Muscle of leg (tissue), 11 donors: ENCODE data around the gene NSUN7. TPM values are rescaled to one million over a fixed set of nuclear protein-coding genes. Genes with fewer than 3 reads are reported as not detected.
"Not testable (repeated sequence)": the region's sequence is repeated elsewhere in the genome, so short reads cannot be mapped to it uniquely, and the experiment has no call there.

Source experiments
- DNase-seq: peaks from one replicate; pipeline ENCODE4 v3.0.0; 2013
- H3K27ac ChIP-seq: one replicate; pipeline ENCODE4 v1.5.1; 2013; ENCODE audit warnings: mild to moderate bottlenecking, low read length, control low read depth
- H3K27me3 ChIP-seq: one replicate; pipeline ENCODE4 v1.6.1; 2013; ENCODE audit warnings: low read length; ENCODE audit not compliant: control insufficient read depth, insufficient read depth
- H3K36me3 ChIP-seq: one replicate; pipeline ENCODE4 v1.6.1; 2013; ENCODE audit warnings: low read length; ENCODE audit not compliant: control insufficient read depth, insufficient read depth
- H3K4me1 ChIP-seq: one replicate; pipeline ENCODE4 v1.6.1; 2013; ENCODE audit warnings: low read length; ENCODE audit not compliant: control insufficient read depth, insufficient read depth
- H3K4me3 ChIP-seq: one replicate; pipeline ENCODE4 v1.5.1; 2013; ENCODE audit warnings: low read length, control low read depth
- H3K9me3 ChIP-seq: replicated peaks from 2 replicates; pipeline ENCODE4 v1.6.1; 2013; ENCODE audit warnings: low read depth, low read length; ENCODE audit not compliant: control insufficient read depth
- WGBS: methylation state at CpG from one replicate; pipeline ENCODE4 v1.1.5; 2013; ENCODE audit warnings: missing lambda C conversion rate; ENCODE audit not compliant: insufficient coverage; 5-methylcytosine and 5-hydroxymethylcytosine counted together
- polyA plus RNA-seq, 8 donors: library from polyadenylated mRNA; unstranded; fragments of 120-200 nt; gene quantifications; one replicate each; pipeline versions ENCODE4 v1.2.1 to v1.2.3, GENCODE V29; 2013; ENCODE audit warnings: inconsistent platforms in 1 of 8, low replicate concordance in 1 of 8; ENCODE audit not compliant: insufficient read length in 8 of 8, insufficient read depth in 1 of 8
- total RNA-seq: library from RNA; stranded (reverse); fragments of 120-200 nt; gene quantifications from one replicate; pipeline ENCODE4 v1.2.4, GENCODE V29; 2013

NSUN7 gene
- total and polyA plus RNA-seq, 9 donors: 0.25 to 2.0 (median 0.84) TPM

DNA sequence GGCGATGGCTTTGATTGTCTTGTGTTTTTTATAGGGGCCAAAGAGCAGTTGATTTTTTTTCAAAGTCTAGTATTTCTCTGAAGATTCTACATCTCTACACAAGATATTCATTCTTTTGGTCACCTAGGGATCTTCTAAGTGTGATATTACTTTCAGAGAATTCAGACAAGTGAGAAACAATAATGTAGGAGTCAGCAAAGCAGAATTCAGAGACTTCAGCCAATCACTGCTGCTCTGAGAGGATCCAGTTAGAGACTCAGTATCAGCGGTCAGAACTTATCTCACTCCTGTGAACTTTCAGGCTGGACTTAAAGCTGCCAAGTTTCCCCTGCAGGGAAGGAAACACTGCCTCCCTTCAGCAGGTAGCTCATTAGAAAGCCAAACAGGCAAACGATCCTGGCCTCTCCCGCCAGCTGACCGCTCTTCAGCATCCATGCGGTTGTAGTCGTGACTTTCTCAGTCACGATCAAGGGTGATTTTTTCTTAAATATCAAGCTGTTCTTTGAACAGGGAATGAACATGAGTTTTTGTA is 59.2 kb downstream of the NSUN7 start:
- DNase-seq: no peak
- peaks cover 6% of the 10 kb centered on the region for H3K36me3 ChIP-seq
- no peaks in the 10 kb centered on the region for H3K4me1 ChIP-seq
- 69% methylated on average over 7 of the region's 8 CpGs for WGBS
- no peak overlapping the region for H3K27ac ChIP-seq
- no peaks in the 10 kb centered on the region for H3K9me3 ChIP-seq
- no peaks in the 10 kb centered on the region for H3K27me3 ChIP-seq
- H3K4me3 ChIP-seq: no peak overlapping the region

DNA sequence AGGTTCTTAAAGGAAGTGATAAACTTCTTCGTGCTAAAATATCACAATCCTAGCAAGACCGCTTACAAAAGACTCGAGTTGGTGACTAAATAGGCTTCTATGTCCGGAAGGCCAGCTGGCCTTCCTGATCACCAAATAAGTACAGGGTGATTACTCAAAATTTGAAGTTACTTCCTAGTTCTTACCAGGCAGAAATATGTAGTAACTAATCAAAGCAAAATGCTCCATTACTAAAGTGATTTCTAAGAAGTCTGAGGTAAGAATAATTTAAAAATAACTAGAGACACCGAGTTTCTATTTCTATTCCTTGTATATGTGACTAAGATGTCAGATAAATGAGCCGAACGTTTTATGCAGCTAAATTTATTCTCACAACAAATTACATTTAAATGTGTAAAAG is 62.2 kb downstream of the NSUN7 start:
- Histone ChIP-seq H3K4me3 (no peak overlapping the region), H3K27me3 (no peaks in the 10 kb centered on the region), H3K4me1 (no peaks in the 10 kb centered on the region), H3K36me3 (peaks cover 21% of the 10 kb centered on the region), H3K9me3 (no peaks in the 10 kb centered on the region), H3K27ac (no peak overlapping the region)
- no CpG with 5 or more reads among the region's 7 CpGs for WGBS
- peak; percentile 18 for DNase-seq

DNA sequence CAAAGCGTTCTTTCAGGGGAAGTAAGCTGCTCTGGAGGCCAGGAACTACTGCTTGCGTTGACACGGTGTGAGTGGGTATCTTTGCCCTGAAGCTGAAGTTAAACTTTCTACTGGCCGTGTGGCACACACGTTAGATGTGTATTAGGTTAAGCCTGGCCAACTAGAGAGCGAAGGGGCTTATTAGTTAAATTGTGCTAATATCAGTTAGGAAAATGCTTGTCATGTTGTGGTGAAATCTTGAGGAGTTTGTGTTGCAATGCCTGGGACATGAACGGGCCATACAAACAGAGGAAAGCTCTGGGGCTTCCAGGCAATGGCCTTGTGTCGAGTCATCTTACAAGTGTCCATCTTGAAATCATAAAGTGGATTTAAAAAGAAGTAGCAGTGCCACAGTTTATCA is 62.6 kb downstream of the NSUN7 start:
- H3K27me3 ChIP-seq: no peaks in the 10 kb centered on the region
- H3K4me1 ChIP-seq: no peaks in the 10 kb centered on the region
- no peaks in the 10 kb centered on the region for H3K9me3 ChIP-seq
- no peak overlapping the region for H3K4me3 ChIP-seq
- H3K36me3 ChIP-seq: peaks cover 23% of the 10 kb centered on the region
- H3K27ac ChIP-seq: no peak overlapping the region
- no peak for DNase-seq
- WGBS: 93% methylated on average over 7 of the region's 8 CpGs

DNA sequence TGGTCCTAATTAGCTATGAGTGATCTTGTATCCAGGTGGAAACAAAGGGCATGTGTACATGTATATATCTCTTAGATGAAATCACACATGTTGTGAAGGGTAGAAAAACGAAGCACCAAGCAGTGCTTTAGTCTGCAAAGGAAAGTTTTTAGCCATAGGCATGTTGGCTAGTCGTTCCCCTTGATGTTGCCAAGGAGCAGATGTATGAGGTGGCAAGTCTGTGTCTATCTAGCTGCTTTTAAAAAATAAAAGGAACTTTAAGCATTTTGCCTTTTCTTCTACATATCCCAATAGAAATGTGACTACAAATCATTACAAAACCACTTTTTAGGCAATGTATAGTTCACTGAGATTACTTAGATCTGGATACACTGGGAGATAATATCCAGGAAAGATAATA is 63.1 kb downstream of the NSUN7 start:
- no peak overlapping the region for H3K27ac ChIP-seq
- no peak overlapping the region for H3K4me3 ChIP-seq
- peaks cover 24% of the 10 kb centered on the region for H3K36me3 ChIP-seq
- no peak for DNase-seq
- no peaks in the 10 kb centered on the region for H3K9me3 ChIP-seq
- no peaks in the 10 kb centered on the region for H3K4me1 ChIP-seq
- 100% methylated on average over 1 of the region's 2 CpGs for WGBS
- H3K27me3 ChIP-seq: no peaks in the 10 kb centered on the region

DNA sequence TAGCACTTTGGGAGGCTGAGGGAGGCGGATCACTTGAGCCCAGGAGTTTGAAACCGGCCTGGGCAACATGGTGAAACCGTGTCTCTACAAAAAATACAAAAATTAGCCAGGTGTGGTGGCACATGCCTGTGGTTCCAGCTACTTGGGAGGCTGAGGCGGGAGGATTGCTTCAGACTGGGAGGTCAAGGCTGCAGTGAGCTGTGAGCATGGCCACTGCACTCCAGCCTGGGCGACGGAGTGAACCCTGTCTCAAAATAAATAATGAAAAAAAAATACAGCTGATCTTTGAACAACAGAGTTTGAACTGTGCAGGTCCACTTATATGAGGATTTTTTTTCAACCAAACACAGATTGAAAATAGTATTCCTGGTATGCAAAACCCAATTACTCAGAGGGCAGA is 67.4 kb downstream of the NSUN7 start:
- not testable (repeated sequence) for H3K9me3 ChIP-seq, H3K27ac ChIP-seq, DNase-seq, H3K27me3 ChIP-seq, H3K4me1 ChIP-seq, H3K4me3 ChIP-seq
- H3K36me3 ChIP-seq: peaks cover 35% of the 10 kb centered on the region
- WGBS: 90% methylated on average over 4 of the region's 6 CpGs

DNA sequence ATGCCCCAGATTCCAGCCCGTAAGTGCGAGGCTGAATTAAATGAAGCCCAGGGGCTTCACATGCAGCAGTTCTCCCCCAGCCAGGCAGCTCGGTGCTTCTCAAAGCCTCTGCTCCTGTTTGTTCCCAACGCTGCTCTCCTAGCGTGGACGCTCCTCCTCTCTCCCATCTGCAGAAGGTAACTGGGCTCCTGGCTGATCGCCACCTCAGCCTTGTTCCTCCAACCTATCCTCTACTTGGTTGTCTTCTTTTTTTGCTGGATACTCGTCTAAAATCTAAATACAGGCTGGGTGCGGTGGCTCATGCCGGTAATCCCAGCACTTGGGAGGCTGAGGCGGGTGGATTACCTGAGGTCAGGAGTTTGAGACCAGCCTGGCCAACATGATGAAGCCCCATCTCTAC is 70.3 kb downstream of the NSUN7 start:
- Histone ChIP-seq H3K4me1 (no peaks in the 10 kb centered on the region), H3K36me3 (peaks cover 42% of the 10 kb centered on the region), H3K27me3 (no peaks in the 10 kb centered on the region), H3K9me3 (no peaks in the 10 kb centered on the region), H3K27ac (no peak overlapping the region), H3K4me3 (no peak overlapping the region)
- DNase-seq: no peak
- 87% methylated on average over 7 of the region's 11 CpGs for WGBS

DNA sequence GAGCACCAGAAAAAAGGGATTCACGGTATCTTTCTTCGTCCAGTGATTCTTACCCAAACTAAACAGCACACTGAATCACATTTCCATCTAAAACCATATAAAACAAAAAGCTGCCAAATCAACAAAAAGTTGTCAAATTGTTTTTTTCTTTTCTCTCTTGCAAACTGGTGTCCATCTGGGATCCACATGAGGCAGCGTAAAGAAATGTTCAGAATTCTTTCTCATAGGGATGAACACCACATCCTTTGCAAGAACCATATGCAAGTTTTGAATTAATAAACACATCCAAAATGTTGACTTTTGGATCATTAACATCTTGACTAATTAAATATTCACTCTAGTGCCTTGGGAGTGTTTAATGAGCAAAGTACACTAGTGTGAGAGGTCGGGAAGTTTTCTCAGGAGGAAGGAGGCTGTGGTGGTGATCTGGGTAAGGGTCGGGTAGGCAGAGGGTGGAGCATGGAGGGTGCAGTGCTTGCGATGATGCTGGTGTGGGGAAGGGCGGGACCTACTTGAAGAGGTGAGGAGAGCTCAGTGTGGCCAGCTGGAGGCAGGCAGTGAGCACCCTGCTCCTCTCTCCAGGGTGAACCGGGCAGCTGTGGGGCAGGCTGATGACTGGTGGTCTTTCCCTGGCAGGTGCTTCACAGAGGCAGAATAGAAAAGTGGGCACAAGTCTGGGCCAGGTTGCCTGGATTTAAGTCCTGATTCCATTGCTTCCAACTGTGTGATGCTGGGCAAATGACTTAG is 72.8 kb downstream of the NSUN7 start:
- Histone ChIP-seq H3K9me3 (no peaks in the 10 kb centered on the region), H3K4me3 (no peak overlapping the region), H3K27ac (no peak overlapping the region), H3K27me3 (no peaks in the 10 kb centered on the region), H3K36me3 (peaks cover 44% of the 10 kb centered on the region), H3K4me1 (no peaks in the 10 kb centered on the region)
- no peak for DNase-seq
- 89% methylated on average over 6 of the region's 8 CpGs for WGBS

DNA sequence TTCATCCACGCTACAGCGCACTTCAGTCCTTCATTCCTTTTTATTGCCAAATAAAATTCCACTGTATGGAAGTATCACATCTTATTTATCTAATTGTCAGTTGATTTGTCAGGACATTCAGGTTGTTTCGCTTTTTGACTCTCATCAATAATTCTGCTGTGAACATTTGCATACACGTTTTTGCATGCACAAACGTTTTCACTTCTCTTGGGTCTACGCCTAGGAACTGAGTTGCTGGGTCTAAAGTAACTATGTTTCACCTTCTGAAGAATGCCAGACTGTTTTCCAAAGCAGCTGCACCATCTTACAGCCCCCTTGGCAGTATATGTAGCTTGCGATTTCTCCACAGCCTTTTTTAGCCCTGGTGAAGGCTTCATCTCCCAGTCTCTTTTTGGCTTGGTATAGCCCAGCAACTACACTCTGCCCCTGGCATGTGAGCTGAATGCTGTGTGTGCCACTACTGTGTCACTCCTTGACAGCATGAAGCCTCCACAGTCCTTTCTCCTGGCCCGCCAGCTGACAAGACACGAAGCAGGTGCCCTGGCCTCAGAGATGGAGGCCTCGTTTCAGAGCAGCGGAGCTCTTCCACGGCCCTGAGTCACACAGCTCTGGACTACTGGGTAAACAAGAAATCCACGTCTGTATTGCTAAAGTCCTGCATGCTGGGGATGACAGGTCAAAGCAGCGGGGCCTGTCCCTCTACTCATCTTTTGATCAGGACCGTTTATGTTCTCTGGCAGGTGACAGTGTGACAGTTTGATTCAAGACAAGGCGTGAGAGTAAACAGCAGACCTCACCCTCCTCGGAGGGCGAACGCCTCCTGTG is 75.5 kb downstream of the NSUN7 start:
- H3K4me1 ChIP-seq: no peaks in the 10 kb centered on the region

DNA sequence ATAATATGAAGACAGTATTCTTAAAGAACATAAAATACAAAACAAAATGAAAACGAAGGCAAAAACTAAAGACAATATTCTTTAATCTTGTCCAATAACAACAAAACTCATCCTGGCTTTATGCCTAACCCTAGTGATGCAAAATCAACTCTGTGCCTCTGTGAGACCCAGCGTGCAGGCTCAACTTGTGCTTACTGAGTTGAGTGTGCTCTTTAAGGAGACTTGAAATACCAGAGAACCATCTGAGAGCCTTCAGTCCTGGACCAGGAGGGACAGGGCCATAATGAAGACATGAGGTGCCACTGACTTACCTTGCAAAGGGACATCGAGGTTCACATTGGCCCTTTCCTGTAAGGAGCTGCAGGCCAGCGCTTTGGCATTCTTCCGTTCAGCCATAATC is 77.1 kb downstream of the NSUN7 start:
- no peaks in the 10 kb centered on the region for H3K27me3 ChIP-seq
- 94% methylated on average over 4 of the region's 5 CpGs for WGBS
- H3K9me3 ChIP-seq: no peaks in the 10 kb centered on the region
- H3K4me3 ChIP-seq: no peak overlapping the region
- no peak for DNase-seq
- H3K36me3 ChIP-seq: peaks cover 59% of the 10 kb centered on the region
- no peak overlapping the region for H3K27ac ChIP-seq
- H3K4me1 ChIP-seq: no peaks in the 10 kb centered on the region

More for the DNA sequence above, 75.5 kb downstream of the NSUN7 start:
- H3K27me3 ChIP-seq: no peaks in the 10 kb centered on the region
- H3K9me3 ChIP-seq: no peaks in the 10 kb centered on the region
- DNase-seq: no peak
- WGBS: 79% methylated on average over 15 of the region's 19 CpGs
- H3K27ac ChIP-seq: no peak overlapping the region
- H3K4me3 ChIP-seq: no peak overlapping the region
- H3K36me3 ChIP-seq: peaks cover 65% of the 10 kb centered on the region

DNA sequence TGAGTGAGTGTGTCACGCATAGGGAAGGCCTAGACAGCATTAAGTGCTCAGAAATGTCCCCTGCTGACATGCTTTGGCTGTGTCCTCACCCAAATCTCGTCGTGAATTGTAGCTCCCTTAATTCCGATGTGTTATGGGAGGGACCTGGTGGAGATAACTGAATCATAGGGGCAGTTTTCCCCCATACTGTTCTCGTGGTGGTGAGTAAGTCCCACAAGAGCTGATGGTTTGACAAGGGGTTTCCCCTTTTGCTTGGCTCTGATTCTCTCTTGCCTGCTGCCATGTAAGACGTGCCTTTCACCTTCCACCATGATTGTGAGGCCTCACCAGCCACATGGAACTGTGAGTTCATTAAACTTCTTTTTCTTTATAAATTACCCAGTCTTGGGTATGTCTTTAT is 78.0 kb downstream of the NSUN7 start:
- Histone ChIP-seq H3K27me3 (no peaks in the 10 kb centered on the region), H3K36me3 (peaks cover 54% of the 10 kb centered on the region), H3K27ac (no peak overlapping the region), H3K4me3 (no peak overlapping the region), H3K9me3 (no peaks in the 10 kb centered on the region), H3K4me1 (no peaks in the 10 kb centered on the region)
- 97% methylated on average over 3 of the region's 6 CpGs for WGBS
- DNase-seq: no peak
